Naive thymus-derived CD8-positive, alpha-beta T cell (primary cell): Measurements from ENCODE around the gene CYSLTR1. TPM values are rescaled to one million over a fixed set of nuclear protein-coding genes. Genes with fewer than 3 reads are reported as not detected.

Experiments used
- polyA plus RNA-seq, 3 donors: library from polyadenylated mRNA; unstranded; fragments of 300-500 nt; fragmentation: Illumina TruSeq; gene quantifications; one replicate each; pipeline ENCODE4 v1.2.3, GENCODE V29; 2021
- total RNA-seq, 8 experiments: library from RNA in 2 of 8; stranded (reverse) in 2 of 8; gene quantifications; one replicate each; pipeline ENCODE4 v1.2.3 and lab custom pipeline; 2021 to 2026

Gene CYSLTR1
- total and polyA plus RNA-seq, 5 experiments from 2014 or later, result 0.50 to 1.1 (median 0.80) TPM

Other genes with a start within 250 kb of the CYSLTR1 start
- 100 to 1,000 TPM; 205 to 213 TPM for gene PGK1, start 223.4 kb downstream of the CYSLTR1 start, total RNA-seq
- gene PGK1, start 223.4 kb downstream of the CYSLTR1 start, polyA plus RNA-seq, result 100 to 1,000 TPM; 501 to 515 (median 513) TPM
- gene TAF9B, start 188.0 kb downstream of the CYSLTR1 start, total RNA-seq, result 10 to 100 TPM; 14.7 to 16.5 TPM
- 10 to 100 TPM; 17.0 to 21.4 (median 19.1) TPM for gene TAF9B, start 188.0 kb downstream of the CYSLTR1 start, polyA plus RNA-seq